ENCODE measurements around the gene CCDC13. TPM values are rescaled to one million over a fixed set of nuclear protein-coding genes. Genes with fewer than 3 reads are reported as not detected.

CCDC13 gene
- total and polyA plus RNA-seq, 2 of the 13 experiments (the other 11 are each of a cell fraction or from before 2014, with no cell fraction given) = 0.22 to 0.51 TPM

DNA sequence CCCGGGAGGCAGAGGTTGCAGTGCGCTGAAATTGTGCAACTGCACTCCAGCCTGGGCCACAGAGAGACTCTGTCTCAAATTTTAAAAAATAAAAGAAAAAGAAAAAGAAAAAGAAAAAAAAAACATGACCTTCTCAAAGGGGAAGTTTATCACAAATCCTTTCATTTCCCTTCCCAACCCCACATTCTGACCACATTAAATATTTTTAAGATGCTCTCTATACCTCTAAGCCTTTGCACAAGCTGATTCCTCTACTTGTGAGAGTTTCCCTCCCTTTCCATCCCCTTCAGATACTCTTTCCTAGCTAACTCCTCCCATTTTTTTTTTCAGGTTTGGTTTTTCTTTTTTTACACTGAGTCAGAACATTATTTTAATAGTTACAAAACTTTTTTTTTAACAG, 27.2 kb upstream of the CCDC13 start:
- ChIA-PET CTCF (ENCODE audit: low intra/inter-chr PET ratio, low total read pairs) (no interaction called here), POLR2A (interaction anchor here (1.1 to 2.5 kb wide), 3 partner anchors 15 to 218 kb away, joined by 3 to 6 read pairs (median 6); partner anchors contain the start of gene SEC22C)
- Histone ChIP-seq H3K4me2 (ENCODE audit: low read depth, low read length) (peak overlapping the region; percentile 9; the same call in 1 of the 2 replicates), H4K20me1 (ENCODE audit: insufficient read depth, low read length) (0 out of 2 replicates have a peak, but pooled peaks cover 3% of the 10 kb centered on the region), H2AFZ (ENCODE audit: low read length) (no peak overlapping the region), H3K79me2 (ENCODE audit: insufficient read depth, low read length) (peaks cover 61% of the 10 kb centered on the region), H3K9ac (ENCODE audit: insufficient read depth, low read depth, low read length) (no peak overlapping the region), H3K27ac (ENCODE audit: extremely low read length, insufficient read depth, low read length) (no peak overlapping the region), H3K36me3 (replicated peaks in 1 of 2; ENCODE audit: control insufficient read depth in 1 of 2, insufficient read depth in 2 of 2, low read length in 2 of 2) (peaks cover 0 to 10% of the 10 kb centered on the region in 2 experiments; a peak in 1 of 5 replicates), H3K4me3 (replicated peaks in 1 of 3; ENCODE audit: insufficient read depth in 1 of 3, low read depth in 2 of 3, low read length in 3 of 3) (no peak overlapping the region), H3K9me3 (ENCODE audit: low read length) (peaks cover 3% of the 10 kb centered on the region; the same call in 1 of the 2 replicates), H3K4me1 (ENCODE audit: insufficient read depth, low read length) (peaks cover 44% of the 10 kb centered on the region), H3K27me3 (ENCODE audit: control insufficient read depth in 1 of 2, insufficient read depth in 2 of 2, low read length in 2 of 2) (no peaks in the 10 kb centered on the region; a peak in 1 of 5 replicates)
- intact Hi-C loops (cut with micrococcal nuclease; ENCODE audit: unreplicated experiment) = loop anchor here (2.0 kb wide), 1 partner anchor 43 kb away; no protein-coding TSS in a partner anchor
- FAIRE-seq (no peak), ATAC-seq (no peak), DNase-seq (ENCODE audit: low spot score) (no peak)
- in situ Hi-C loops (cut with HindIII; ENCODE audit: extremely low pct_ligation_motif_present, low pct_unique_long_range_greater_than_20kb) = no loop called here
- 100% methylated on average over 2 of the region's 2 CpGs for WGBS (ENCODE audit: low lambda C conversion rate)
- TF ChIP-seq POLR2G (IDR thresholded peaks at IDR 0.05; ENCODE audit: low read depth, low read length) = peak; percentile 7; the same call in 1 of the 2 replicates
- TF ChIP-seq, protein P1, sequence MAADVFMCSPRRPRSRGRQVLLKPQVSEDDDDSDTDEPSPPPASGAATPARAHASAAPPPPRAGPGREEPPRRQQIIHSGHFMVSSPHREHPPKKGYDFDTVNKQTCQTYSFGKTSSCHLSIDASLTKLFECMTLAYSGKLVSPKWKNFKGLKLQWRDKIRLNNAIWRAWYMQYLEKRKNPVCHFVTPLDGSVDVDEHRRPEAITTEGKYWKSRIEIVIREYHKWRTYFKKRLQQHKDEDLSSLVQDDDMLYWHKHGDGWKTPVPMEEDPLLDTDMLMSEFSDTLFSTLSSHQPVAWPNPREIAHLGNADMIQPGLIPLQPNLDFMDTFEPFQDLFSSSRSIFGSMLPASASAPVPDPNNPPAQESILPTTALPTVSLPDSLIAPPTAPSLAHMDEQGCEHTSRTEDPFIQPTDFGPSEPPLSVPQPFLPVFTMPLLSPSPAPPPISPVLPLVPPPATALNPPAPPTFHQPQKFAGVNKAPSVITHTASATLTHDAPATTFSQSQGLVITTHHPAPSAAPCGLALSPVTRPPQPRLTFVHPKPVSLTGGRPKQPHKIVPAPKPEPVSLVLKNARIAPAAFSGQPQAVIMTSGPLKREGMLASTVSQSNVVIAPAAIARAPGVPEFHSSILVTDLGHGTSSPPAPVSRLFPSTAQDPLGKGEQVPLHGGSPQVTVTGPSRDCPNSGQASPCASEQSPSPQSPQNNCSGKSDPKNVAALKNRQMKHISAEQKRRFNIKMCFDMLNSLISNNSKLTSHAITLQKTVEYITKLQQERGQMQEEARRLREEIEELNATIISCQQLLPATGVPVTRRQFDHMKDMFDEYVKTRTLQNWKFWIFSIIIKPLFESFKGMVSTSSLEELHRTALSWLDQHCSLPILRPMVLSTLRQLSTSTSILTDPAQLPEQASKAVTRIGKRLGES (CRISPR knock-in tag; IDR thresholded peaks at IDR 0.05; ENCODE audit: borderline replicate concordance) = no peak
- BruUV-seq (replicated peaks) = no TSS peak

DNA sequence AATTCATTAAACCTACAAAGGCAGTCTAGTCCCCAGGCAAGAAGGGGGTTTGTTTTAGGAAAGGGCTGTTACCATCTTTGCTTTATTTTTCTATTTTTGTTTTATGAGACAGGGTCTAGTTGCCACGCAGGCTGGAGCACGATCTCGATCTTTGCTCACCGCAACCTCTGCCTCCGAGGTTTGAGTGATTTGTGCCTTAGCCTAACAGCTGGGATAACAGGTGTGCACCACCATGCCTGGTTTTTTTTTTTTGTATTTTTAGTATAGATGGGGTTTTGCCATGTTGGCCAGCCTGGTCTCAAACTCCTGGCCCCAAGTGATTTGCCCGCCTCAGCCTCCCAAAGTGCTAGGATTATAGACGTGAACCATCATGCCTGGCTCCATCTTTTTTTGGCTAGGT, 26.3 kb upstream of the CCDC13 start:
- 0 out of 2 replicates have a peak, but pooled peaks cover 3% of the 10 kb centered on the region for H4K20me1 ChIP-seq (ENCODE audit: insufficient read depth, low read length)
- peaks cover 3% of the 10 kb centered on the region; the same call in 1 of the 2 replicates for H3K9me3 ChIP-seq (ENCODE audit: low read length)
- ATAC-seq (no peak), DNase-seq (ENCODE audit: low spot score) (no peak), FAIRE-seq (no peak)
- intact Hi-C loops (cut with micrococcal nuclease; ENCODE audit: unreplicated experiment) (no loop called here), in situ Hi-C loops (cut with HindIII; ENCODE audit: extremely low pct_ligation_motif_present, low pct_unique_long_range_greater_than_20kb) (no loop called here)
- TF ChIP-seq RBM22 (optimal IDR thresholded peaks at IDR 0.05; ENCODE audit: low read length) (peak; percentile 20), FOXP1 (IDR thresholded peaks at IDR 0.05) (no peak), FOXP1 (CRISPR knock-in tag; IDR thresholded peaks at IDR 0.05) (no peak), PAWR (CRISPR knock-in tag; IDR thresholded peaks at IDR 0.05; ENCODE audit: borderline replicate concordance) (no peak), RNF2 (conservative IDR thresholded peaks at IDR 0.05; ENCODE audit: low read depth) (no peak), ZNF251 (CRISPR knock-in tag; IDR thresholded peaks at IDR 0.05) (no peak)
- TF ChIP-seq, protein P2, sequence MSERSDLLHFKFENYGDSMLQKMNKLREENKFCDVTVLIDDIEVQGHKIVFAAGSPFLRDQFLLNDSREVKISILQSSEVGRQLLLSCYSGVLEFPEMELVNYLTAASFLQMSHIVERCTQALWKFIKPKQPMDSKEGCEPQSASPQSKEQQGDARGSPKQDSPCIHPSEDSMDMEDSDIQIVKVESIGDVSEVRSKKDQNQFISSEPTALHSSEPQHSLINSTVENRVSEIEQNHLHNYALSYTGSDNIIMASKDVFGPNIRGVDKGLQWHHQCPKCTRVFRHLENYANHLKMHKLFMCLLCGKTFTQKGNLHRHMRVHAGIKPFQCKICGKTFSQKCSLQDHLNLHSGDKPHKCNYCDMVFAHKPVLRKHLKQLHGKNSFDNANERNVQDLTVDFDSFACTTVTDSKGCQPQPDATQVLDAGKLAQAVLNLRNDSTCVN (CRISPR knock-in tag; IDR thresholded peaks at IDR 0.05; ENCODE audit: borderline replicate concordance) = no peak
- TF ChIP-seq, protein P3, sequence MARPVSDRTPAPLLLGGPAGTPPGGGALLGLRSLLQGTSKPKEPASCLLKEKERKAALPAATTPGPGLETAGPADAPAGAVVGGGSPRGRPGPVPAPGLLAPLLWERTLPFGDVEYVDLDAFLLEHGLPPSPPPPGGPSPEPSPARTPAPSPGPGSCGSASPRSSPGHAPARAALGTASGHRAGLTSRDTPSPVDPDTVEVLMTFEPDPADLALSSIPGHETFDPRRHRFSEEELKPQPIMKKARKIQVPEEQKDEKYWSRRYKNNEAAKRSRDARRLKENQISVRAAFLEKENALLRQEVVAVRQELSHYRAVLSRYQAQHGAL (CRISPR knock-in tag; IDR thresholded peaks at IDR 0.05; ENCODE audit: not compliant biosample characterization) = no peak
- H3K9ac ChIP-seq (ENCODE audit: insufficient read depth, low read depth, low read length) = no peak overlapping the region
- ChIA-PET POLR2A (interaction anchor here (1.7 to 2.5 kb wide), 2 partner anchors 30 to 218 kb away, joined by 6 read pairs; partner anchors contain the start of gene SEC22C), CTCF (ENCODE audit: low intra/inter-chr PET ratio, low total read pairs) (no interaction called here)
- no peak overlapping the region for H3K4me2 ChIP-seq (ENCODE audit: low read depth, low read length)
- H3K4me3 ChIP-seq (replicated peaks in 1 of 3; ENCODE audit: insufficient read depth in 1 of 3, low read depth in 2 of 3, low read length in 3 of 3) = no peak overlapping the region
- no TSS peak for BruUV-seq (replicated peaks)
- H3K27me3 ChIP-seq (ENCODE audit: control insufficient read depth in 1 of 2, insufficient read depth in 2 of 2, low read length in 2 of 2) = no peaks in the 10 kb centered on the region; a peak in 1 of 5 replicates
- peaks cover 65% of the 10 kb centered on the region for H3K79me2 ChIP-seq (ENCODE audit: insufficient read depth, low read length)
- H3K4me1 ChIP-seq (ENCODE audit: insufficient read depth, low read length) = peaks cover 40% of the 10 kb centered on the region
- 86% methylated on average over 7 of the region's 7 CpGs for WGBS (ENCODE audit: low lambda C conversion rate)
- peaks cover 0 to 10% of the 10 kb centered on the region in 2 experiments; a peak in 1 of 5 replicates for H3K36me3 ChIP-seq (replicated peaks in 1 of 2; ENCODE audit: control insufficient read depth in 1 of 2, insufficient read depth in 2 of 2, low read length in 2 of 2)
- H3K27ac ChIP-seq (ENCODE audit: extremely low read length, insufficient read depth, low read length) = no peak overlapping the region
- H2AFZ ChIP-seq (ENCODE audit: low read length) = no peak overlapping the region

Measured in HepG2 (cell line).